Muscle of arm (tissue), 12 donors: ENCODE results near the gene DACH1. TPM values are rescaled to one million over a fixed set of nuclear protein-coding genes. Genes with fewer than 3 reads are reported as not detected.

Experiments used
- DNase-seq: peaks from one replicate; pipeline ENCODE4 v3.0.0-alpha.2; 2013
- polyA plus RNA-seq, 12 donors: library from polyadenylated mRNA; unstranded; fragments of 120-200 nt; gene quantifications; one replicate each; pipeline ENCODE4 v1.2.1, GENCODE V29; 2013; ENCODE audit not compliant: insufficient read length in 12 of 12

Gene DACH1
- polyA plus RNA-seq, 12 donors = 5.7 to 12.0 (median 10.6) TPM; not detected in 1

DNA sequence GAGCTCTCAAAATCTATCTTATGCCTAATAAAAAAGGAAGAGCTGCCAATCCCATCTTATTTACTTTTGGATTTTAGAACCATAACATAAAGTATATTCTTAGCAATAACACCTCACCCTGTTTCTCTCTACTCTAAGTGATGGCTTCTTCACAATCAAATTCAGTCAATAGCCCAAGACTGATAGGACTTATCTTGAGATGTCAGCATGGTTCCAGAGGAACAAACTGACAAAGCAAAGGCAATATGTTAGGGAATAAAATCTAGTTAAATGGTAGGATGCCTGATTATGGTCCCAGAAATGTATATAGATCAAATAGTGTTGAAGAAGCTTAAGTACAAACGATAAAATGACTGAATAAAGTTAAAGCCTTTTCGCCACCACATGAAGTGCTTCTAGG is 36.3 kb downstream of the DACH1 start:
- DNase-seq = no peak

DNA sequence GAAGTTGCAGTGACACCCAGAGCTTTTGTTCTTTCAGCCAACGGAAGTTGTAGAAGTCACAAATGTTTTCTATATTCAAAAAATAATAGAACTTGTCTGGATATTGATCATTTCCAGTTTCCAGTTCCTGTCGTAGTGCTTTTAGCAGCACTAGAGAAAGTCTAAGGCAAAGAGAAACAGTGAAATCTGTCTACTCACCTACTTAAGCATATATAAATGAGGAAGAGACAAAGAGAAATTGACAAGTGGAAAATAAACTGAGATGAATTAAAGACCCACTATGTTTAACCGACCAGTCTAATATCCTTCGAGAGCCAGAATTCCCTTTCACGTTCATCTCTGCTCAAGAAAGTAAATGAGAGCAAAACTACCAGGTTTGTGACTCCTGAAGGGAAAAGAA is 36.7 kb downstream of the DACH1 start:
- DNase-seq = no peak

DNA sequence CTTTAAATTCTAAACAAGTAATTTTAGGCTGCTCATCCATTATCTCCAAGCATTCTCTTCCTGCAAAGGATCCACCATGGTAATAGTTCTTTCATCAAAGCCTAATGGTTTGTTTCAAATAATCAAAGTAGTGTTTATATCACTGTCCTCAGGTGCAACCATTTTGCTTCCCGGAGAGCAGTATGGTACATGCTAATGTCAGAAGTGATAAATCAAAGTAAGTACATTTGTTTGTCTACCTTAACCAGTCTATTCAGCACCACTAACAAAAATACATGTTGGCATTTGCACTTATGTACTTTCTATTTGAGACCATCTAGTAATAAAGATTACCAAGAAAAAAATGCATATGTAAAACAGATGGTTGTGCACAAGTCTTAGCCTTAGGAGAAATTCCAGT is 37.5 kb downstream of the DACH1 start:
- no peak for DNase-seq

DNA sequence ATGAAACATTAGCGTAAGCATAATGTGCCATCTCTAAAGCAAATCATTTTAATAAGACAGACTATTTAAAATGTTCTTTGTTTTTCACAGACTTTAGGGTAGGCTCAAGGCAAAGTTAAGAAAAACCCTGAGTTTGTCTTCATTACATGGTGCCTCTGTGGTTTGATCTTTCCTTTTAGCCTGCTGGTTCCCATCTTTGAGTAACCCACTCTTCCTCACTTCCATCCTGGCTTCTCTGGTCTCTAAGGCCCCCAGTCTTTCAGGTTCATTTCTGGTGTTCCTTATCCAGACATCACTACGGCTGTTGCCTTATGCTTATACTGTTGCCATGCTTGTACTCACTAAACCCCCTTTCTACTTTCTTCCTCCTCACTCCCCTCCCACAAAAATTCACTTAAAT is 38.4 kb downstream of the DACH1 start:
- no peak for DNase-seq

DNA sequence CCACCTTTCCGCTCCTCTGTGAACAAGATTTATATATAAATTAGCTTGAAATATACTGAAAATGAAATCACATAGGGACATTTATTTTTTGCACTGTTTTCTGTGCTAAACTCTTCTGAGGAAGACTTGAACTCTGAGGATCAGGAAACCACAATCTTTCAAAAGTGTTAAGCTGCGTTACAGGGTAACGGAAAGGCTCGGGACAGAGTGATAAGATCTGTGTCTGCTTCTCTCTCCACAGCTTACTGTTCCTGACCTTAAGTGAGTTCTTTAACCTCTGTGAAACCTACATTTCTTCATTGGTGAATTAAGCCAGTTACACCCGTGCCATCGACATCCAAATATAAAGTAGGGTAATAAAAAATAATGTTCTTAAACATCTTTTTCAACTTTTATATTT is 38.9 kb downstream of the DACH1 start:
- DNase-seq = no peak

DNA sequence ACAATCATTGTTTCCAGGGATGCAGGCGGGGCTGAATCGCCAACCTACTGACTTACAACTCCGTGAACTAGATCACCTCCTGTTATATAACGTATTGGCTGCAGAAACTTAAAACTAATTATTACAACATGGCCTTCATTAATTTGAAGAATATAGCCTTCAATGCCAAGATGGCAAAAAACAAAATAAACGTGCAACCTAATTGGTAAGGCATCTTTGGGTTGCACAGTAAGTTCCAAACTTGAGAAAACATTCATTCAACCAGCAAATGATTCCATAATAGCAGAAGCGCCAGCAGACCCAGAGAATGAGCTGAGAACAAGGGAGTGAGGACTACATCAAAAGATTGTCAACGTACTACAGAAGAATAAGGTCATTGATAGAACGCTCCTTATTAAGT is 39.8 kb downstream of the DACH1 start:
- no peak for DNase-seq

DNA sequence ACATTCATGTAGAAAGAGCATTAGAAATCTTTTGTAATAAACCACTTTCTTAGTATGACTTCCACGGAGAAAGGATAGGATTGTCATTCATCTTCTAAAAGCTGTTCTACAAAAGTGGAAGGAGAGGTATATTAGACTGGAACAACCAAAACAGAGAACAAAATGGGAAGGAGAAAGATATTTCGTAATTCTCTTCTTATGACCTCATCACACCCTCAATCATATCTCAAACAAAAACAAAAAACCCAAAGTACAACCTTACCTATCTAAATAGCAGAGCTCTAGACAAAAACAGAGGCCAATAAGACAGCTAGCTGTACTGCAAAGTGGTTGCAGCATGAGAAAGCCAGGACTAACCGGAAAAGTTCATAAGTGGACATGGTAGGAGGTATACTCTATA is 46.3 kb downstream of the DACH1 start:
- no peak for DNase-seq

DNA sequence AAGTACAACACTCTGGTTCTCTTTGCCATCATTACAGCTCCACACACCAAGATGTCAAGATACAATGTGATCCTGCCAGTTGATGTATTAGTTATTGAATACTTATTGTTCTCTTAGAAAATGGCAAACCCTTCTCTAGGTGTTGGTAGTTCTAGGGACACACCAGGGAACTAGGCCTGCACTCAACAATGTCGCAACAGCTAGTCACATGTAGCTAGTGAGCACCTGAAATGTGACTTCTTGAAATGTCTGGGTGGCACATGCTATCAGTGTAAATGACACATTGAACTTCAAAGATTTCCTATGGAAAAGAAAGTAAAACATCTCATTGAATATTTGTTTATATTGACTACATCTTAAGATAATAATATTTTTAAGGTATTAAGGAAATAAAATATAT is 49.7 kb downstream of the DACH1 start:
- no peak for DNase-seq

DNA sequence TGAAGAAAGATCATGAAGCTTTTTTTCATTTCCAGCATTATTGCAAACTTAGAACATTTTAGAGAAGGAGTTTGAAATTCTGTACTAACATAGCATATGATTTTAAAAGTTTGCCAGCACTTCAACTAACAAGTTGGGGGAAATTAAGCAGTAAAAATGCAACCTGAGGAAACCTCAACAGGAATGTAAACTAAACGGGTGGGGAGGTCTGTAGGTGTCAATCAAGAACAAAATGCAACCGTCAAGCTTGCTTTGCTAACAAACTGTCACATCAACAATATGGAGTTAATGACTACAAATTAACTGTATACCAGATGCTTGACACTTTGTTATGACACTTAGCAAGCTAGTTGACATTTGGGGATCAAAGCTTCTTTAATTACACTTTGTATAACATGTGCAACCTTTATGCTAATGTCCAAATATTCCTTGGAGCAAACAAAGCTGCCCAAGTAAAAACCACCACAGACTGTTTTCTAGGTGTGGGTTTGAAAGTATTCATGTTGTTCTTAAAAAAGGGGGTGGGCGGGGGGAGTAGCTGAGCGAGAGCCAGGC is 52.1 kb downstream of the DACH1 start:
- no peak for DNase-seq

DNA sequence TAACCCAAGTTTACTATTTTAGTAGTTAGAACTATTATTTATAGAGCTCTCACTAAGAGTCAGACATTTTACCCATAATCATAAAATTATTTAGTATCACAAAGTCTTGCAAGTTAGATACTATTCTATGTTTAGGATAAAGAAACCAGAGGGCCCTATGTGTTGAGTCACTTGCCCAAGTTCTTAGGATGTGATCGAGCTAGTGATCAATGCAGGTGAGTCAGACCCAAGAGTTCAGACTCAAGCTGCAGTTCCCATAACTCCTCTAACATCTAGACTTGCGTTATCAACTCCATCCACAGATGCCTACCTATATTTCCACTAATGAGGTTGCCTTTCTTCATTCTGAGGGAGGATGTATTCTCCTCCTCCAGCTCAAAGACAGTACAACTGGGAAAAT is 53.8 kb downstream of the DACH1 start:
- no peak for DNase-seq

DNA sequence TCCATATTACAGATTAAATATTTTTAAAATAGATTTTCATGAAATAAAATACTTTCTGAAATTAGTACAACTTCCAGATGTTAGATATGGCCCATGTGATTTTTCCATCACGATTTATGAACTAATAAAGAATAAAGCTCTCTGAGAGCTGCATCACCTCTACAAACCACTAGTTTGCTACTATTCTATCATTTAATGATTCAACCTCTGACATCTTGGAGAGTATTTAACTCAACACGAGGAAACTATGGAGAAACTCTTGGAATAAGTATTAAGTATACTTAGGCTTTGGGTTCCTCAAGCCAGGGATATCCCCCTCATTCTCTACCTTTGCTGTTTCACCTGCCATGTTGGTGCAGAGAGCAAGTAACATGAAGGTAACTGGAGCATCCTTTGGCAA is 55.7 kb downstream of the DACH1 start:
- no peak for DNase-seq

DNA sequence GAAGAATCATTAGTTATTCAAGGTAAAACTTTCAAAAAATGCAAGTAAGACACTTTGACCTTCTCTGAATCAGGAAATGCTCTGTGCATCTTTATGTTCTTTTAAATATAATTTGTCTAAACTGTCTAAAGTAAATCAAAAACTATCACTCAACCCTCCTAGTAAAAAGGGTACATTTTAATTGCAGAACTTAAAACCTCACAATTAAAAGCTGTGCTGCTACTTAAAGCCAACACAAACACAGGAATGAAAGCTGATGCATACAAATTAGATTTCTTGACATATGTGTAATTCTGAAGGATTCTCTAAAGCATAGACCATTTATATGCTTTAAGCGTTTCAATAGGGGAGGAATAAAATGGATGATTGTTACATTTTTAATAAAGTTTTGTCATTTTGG is 58.3 kb downstream of the DACH1 start:
- DNase-seq = no peak

DNA sequence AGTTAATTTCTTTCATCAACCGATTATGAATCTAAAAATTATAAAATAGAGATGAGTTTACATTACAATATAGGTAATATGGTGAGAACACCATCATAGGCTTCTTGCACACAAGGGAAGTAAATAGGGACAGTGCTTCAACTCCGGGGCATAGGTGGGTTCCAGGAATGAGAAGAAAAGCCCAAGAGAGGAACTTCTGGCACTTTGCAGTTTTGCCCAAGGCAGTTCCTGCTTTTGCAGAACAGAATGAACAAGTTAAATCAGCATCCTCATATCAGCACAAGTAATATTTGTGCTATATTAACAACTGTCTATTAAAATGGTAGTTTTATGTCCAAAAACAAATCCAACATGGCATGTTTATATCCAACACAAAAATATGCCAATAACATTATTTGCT is 60.1 kb downstream of the DACH1 start:
- no peak for DNase-seq

DNA sequence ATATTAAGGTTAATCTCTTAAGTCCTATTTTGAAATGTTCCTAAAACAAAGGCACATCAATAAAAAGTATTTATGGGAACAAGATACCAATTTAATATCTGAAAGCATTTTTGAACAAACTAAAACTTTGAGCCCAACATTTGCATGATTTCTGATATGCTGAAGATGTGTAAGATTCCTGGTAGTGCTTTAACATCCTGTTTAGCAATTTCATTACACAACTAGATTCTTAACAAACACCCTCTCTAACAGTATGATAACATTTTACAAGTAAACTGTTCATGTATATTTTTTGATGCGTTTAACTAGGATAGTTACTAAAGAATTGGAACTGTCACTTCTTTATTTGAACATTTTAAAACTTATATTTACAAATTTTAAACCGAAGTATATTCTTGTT is 63.9 kb downstream of the DACH1 start:
- DNase-seq = no peak

DNA sequence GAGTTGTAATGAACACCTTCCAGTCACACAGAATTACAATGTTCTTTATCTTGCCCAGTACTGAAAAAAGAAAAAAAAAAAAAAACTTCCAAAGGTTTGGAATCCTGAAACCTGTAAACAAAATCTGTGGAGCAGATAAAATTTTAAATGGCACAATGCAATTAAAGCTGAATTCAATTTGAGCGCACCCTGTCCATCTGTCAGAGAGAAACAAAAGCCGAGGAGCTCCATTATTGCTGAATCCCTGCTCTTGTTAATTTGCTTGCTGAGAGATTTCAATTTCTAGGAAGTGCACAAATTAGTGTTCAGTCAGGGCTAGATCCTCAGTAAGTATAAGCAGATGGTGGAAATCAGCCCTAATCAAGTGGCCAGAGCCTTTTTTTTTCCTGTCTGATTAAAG is 65.2 kb downstream of the DACH1 start:
- DNase-seq = no peak

DNA sequence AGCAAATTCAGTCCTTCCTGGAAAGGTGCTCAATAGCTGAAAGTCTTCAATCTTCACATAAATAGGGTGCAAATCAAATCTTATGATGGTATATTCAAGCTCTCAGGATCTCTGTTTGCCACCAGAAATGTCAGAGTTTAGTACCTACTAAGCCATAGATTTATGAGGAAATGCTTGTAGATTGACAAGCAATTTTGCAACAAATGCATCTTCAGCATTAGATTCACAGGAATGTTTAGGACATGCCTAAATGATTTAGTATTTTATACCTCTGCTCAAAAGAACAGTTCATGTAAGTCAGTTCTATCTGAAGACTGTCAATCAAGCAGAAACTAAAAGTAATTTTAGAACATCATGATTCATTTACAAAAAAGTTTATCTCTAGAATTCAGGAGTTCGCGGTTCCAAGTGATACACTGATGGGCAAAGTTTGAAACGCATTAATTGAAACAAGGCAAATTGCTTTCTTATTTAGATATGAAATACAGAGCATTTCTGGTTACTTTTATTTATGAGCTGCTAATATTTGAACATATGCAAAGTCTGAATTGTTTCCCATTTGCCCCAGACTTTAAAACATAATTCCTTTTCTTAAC is 65.7 kb downstream of the DACH1 start:
- DNase-seq = no peak

DNA sequence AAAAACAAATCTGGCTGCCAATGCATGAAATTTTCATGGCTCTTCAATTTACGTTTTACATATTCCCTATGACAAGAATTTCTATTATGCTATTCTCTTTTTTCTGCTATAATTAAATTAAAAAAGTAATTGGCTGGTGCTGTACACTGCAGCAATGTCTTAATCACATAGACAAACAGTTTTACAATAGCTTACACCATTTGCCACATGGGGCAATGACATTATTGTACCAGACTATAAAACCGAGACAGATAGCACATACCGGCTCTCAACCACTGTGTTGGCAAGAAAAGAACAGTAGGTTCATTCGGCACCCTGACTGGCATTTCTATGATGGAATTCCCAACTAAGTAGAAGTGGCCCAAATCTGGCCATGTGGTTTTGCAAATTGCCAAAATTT is 67.7 kb downstream of the DACH1 start:
- DNase-seq = no peak

DNA sequence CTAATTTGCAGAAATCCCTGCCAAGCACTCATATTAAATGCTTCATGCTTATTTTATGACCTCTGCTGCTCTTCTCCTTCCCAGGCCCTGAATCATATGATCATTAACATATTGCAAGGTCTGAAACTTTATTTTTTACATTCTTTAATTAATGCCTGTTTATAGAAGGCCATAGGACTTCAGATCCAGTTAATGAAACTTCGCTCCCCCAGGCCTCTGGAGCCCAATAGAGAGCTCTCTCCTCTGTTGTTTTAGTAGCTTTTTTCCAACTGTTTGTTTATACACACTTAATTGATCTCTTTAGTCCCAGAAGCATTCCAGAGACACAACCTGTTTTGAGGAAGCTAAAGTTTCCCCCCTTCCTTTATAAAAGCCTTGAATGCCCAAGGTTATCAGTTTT is 68.3 kb downstream of the DACH1 start:
- DNase-seq = no peak

DNA sequence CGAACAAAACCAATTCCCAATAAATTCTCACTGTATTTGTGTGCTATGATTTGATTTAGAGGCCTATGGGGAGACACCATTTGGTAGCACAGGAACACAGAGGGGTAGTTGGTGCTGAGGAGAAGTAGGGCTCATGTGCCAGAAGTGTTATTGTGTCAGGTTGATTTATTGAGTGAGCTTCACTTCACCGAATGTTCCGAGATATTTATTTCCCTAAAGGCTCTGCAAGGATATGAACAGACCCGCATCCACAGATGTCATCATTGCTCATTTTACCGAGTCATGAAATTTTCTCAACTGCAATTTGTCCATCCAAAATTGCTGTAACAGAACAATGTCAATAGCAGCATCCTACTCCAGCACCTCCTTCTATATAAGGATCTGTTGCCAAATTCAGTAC is 69.5 kb downstream of the DACH1 start:
- no peak for DNase-seq

DNA sequence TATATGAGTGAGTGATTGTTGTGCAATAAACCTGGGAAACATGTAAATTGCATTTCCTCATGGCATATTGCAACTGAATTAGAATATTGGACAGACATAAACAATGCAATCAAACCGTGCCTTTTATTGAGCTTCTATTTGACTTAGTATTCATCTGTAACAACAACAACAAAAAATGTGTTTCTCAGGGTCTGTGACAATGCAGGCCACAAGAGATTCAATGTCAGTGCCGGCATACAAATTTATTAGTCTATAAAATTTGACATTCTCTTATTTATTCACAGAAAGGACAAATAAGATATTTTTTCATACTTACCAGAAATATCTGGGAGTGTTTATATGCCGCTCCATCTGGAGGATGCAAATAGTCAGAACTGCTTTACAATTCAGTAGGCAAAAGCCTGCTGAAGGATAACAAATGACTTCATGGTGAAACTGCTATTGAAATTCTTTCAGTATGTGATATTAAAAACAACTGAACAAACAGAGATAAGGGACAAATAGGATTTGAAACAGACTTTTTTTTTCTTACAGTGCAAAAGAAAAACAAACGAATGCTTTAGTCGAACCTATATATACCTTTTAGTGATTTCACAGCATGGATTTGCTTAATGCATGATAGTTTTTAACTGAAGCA is 77.2 kb downstream of the DACH1 start:
- DNase-seq = no peak

DNA sequence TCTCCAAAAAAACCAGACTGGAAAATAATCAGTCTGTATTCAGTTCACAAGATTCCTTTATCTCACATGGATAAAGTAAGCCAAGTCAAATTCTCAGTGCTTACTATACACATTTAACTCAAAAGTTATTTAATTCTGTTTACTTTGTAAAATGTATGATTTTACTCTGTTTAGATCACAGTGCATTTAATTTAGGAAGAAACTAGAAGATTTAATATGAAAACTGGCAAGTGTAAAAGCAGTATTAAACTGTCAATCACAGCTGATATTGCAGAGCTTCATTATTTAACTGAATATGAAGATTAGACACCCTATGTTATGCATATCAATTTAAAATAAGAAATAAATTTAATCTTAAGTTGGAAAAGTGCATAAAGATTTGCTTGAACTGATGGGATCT is 78.0 kb downstream of the DACH1 start:
- no peak for DNase-seq

DNA sequence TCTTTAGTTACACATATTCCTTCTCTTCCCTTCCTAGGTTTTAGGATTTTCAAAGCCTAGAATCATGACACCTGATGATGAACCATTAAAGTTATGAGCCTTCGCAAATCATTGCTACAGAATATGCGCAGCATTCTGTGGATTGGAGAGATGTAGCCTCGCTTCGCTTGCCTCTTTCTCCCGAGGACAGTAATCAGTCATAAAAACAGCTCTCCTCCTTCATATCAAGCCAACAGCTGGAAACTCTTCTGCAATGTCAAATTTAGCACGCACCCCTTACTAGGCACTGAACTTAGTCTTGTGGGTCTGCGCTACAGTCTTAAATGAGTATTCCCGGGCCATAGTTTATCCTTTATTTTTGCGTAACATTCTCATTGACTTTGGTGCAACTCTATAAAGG is 79.6 kb downstream of the DACH1 start:
- no peak for DNase-seq

DNA sequence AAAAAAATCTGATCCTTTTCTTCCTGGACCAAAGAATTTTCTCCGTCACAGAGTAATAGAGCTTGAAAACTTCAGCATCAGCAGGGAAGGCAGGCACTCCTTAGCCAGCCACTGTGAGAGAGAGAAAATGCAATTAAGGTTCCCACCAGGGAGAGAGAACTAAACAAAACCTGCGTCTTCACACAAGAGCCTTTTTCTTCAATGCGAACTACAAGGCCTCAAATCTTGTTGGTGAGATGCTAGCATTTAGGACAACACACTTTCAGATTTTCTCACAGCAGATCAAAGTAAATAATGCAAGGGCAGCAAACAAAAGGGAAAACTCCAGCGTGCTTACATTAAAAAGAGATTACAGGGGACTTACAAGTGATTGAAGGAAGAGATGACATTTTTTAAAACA is 80.1 kb downstream of the DACH1 start:
- DNase-seq = no peak

DNA sequence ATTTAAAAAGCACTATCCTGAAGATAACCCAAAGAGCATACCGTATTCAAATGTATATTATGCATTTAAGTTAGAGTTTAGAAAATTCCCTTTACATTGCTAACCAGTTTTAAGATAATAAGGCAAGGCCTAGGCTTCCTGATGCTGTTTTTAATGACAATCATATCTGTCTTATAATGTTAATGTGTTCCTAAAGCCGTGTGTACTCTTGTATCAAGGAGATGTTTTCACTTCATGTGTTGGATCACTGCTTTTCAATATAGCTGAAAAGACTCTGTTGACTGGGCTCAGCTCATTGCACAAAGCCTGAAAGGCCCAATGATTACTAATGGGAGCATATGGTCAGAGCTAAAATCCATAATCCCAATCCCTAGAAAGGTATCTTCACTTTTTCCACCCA is 81.6 kb downstream of the DACH1 start:
- DNase-seq = no peak
